HEK293 (cell line): ENCODE measurements around the gene MLLT10.

Source experiments
- CTCF ChIA-PET: fragments of 350-600 bp; formaldehyde crosslinking; extraction: SDS; loops from one replicate; lab custom pipeline; 2021; ENCODE audit warnings: antibody characterized with exemption; lab: Yijun Ruan, JAX
- POLR2A ChIA-PET: fragments of 300-600 bp; formaldehyde crosslinking; extraction: SDS; loops from one replicate; lab custom pipeline; 2020; ENCODE audit warnings: antibody characterized with exemption, inconsistent platforms; lab: Yijun Ruan, JAX
- H3K27ac ChIP-seq: fragments of 200-500 bp; sonication (Bioruptor generic); 2 replicates; pipeline ENCODE4 v1.5.1; 2014; ENCODE audit warnings: low read depth, low read length, control low read depth, inconsistent platforms; ENCODE audit errors: extremely low read depth
- H3K36me3 ChIP-seq, 2 experiments: fragments of 200-500 bp in 1 of 2; sonication (Bioruptor generic) in 1 of 2; 1 replicate in 1 of 2; 2 replicates in 1 of 2; pipeline ENCODE4 v1.5.1; 2014 to 2017; ENCODE audit warnings: inconsistent platforms in 2 of 2, low read length in 2 of 2; ENCODE audit not compliant: control insufficient read depth in 2 of 2, insufficient read depth in 1 of 2
- H3K4me1 ChIP-seq: fragments of 200-500 bp; sonication (Bioruptor generic); 2 replicates; pipeline ENCODE4 v1.5.1; 2014; ENCODE audit warnings: mild to moderate bottlenecking, low read length, inconsistent platforms; ENCODE audit not compliant: control insufficient read depth, insufficient read depth
- H3K4me3 ChIP-seq: 2 replicates; pipeline ENCODE4 v1.5.1; 2011; ENCODE audit warnings: low read depth, mild to moderate bottlenecking, control low read depth, low read length, moderate library complexity
- H3K9me3 ChIP-seq: fragments of 200-500 bp; sonication (Bioruptor generic); 2 replicates; pipeline ENCODE4 v1.5.1; 2014; ENCODE audit warnings: low read depth, low read length, inconsistent platforms; ENCODE audit not compliant: control insufficient read depth, insufficient read depth
- KLF1 ChIP-seq: fragments of 450-650 bp; formaldehyde crosslinking; IDR thresholded peaks from 2 replicates; pipeline ENCODE4 v1.5.1; 2016; ENCODE audit warnings: missing biosample characterization, missing genetic modification characterization
- SP7 ChIP-seq: fragments of 450-650 bp; formaldehyde crosslinking; IDR thresholded peaks from 2 replicates; pipeline ENCODE4 v1.5.1; 2016; ENCODE audit warnings: missing biosample characterization, missing genetic modification characterization
- ZEB2 ChIP-seq: fragments of 450-650 bp; formaldehyde crosslinking; IDR thresholded peaks from 2 replicates; pipeline ENCODE4 v1.5.1; 2016; ENCODE audit warnings: missing biosample characterization, missing genetic modification characterization
- ZNF121 ChIP-seq: fragments of 450-650 bp; formaldehyde crosslinking; IDR thresholded peaks from 2 replicates; pipeline ENCODE4 v1.5.1; 2016; ENCODE audit warnings: missing biosample characterization, missing genetic modification characterization
- ZNF132 ChIP-seq: fragments of 450-650 bp; formaldehyde crosslinking; IDR thresholded peaks from 2 replicates; pipeline ENCODE4 v1.5.1; 2017; ENCODE audit warnings: missing biosample characterization, missing genetic modification characterization, borderline replicate concordance
- ZNF138 ChIP-seq: fragments of 450-650 bp; formaldehyde crosslinking; IDR thresholded peaks from 2 replicates; pipeline ENCODE4 v1.5.1; 2016; ENCODE audit warnings: missing biosample characterization, missing genetic modification characterization, borderline replicate concordance
- ZNF169 ChIP-seq: fragments of 450-650 bp; formaldehyde crosslinking; IDR thresholded peaks from 2 replicates; pipeline ENCODE4 v1.5.1; 2016; ENCODE audit warnings: missing biosample characterization, missing genetic modification characterization
- ZNF223 ChIP-seq: fragments of 450-650 bp; formaldehyde crosslinking; IDR thresholded peaks from 2 replicates; pipeline ENCODE4 v1.5.1; 2016; ENCODE audit warnings: missing biosample characterization, missing genetic modification characterization
- ZNF37A ChIP-seq: fragments of 450-650 bp; IDR thresholded peaks from 2 replicates; pipeline ENCODE4 v1.5.1; 2018; ENCODE audit warnings: missing biosample characterization, missing genetic modification characterization
- ZNF391 ChIP-seq: fragments of 450-650 bp; formaldehyde crosslinking; IDR thresholded peaks from 2 replicates; pipeline ENCODE4 v1.5.1; 2016; ENCODE audit warnings: low read depth, missing biosample characterization, missing genetic modification characterization, borderline replicate concordance
- ZNF423 ChIP-seq: fragments of 450-650 bp; formaldehyde crosslinking; IDR thresholded peaks from 2 replicates; pipeline ENCODE4 v1.5.1; 2016; ENCODE audit warnings: missing biosample characterization, missing genetic modification characterization
- ZNF433 ChIP-seq: fragments of 450-650 bp; formaldehyde crosslinking; IDR thresholded peaks from 2 replicates; pipeline ENCODE4 v1.5.1; 2016; ENCODE audit warnings: missing biosample characterization, missing genetic modification characterization, low read depth
- ZNF501 ChIP-seq: fragments of 450-650 bp; formaldehyde crosslinking; IDR thresholded peaks from 2 replicates; pipeline ENCODE4 v1.5.1; 2016; ENCODE audit warnings: missing biosample characterization, missing genetic modification characterization
- ZNF658 ChIP-seq: fragments of 450-650 bp; formaldehyde crosslinking; IDR thresholded peaks from 2 replicates; pipeline ENCODE4; 2016; ENCODE audit warnings: missing biosample characterization, missing genetic modification characterization
- ZNF785 ChIP-seq: fragments of 450-650 bp; formaldehyde crosslinking; IDR thresholded peaks from 2 replicates; pipeline ENCODE4 v1.5.1; 2016; ENCODE audit warnings: missing biosample characterization, missing genetic modification characterization
- TF ChIP-seq, protein P1 (sequence below): fragments of 450-650 bp; IDR thresholded peaks from 2 replicates; pipeline ENCODE4 v1.5.1; 2018; ENCODE audit warnings: missing biosample characterization, missing genetic modification characterization
- TF ChIP-seq, protein P2 (sequence below): fragments of 450-650 bp; formaldehyde crosslinking; IDR thresholded peaks from 2 replicates; pipeline ENCODE4 v1.5.0; 2017; ENCODE audit warnings: missing biosample characterization, missing genetic modification characterization, borderline replicate concordance
- TF ChIP-seq, protein P3 (sequence below): fragments of 450-650 bp; formaldehyde crosslinking; IDR thresholded peaks from 2 replicates; pipeline ENCODE4 v1.5.1; 2016; ENCODE audit warnings: missing biosample characterization, missing genetic modification characterization
- TF ChIP-seq, protein P4 (sequence below): fragments of 450-650 bp; formaldehyde crosslinking; IDR thresholded peaks from 2 replicates; pipeline ENCODE4 v1.5.1; 2016; ENCODE audit warnings: missing biosample characterization, missing genetic modification characterization

MLLT10 gene

DNA sequence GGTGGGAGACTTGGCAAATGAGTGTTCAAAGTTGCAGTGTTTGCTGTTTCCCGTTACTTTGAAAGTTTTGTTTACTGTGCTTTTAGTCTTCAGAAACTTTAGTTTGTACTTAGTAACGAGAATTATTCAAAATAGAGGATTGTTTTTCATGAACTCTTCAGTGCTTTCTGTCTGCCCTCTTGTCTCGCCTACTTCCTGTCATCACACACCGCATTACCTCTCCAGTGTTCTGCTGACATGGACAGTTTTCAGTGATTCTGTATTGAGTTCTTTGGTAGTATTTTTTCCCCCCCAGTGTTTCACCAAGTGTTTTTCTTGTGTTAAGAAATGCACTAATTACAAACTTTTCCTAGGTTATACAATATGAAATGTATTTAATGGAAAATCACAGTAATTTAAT is 207.0 kb downstream of the MLLT10 start:
- no peaks in the 10 kb centered on the region for H3K9me3 ChIP-seq
- CTCF ChIA-PET: no interaction called here
- H3K36me3 ChIP-seq: peaks cover 12 to 68% of the 10 kb centered on the region in 2 experiments; a peak in 2 of 3 replicates
- H3K27ac ChIP-seq: no peak overlapping the region
- H3K4me3 ChIP-seq: no peak overlapping the region
- TF ChIP-seq KLF1 (no peak), ZEB2 (tag by site-specific recombination) (no peak), ZNF501 (no peak), ZNF391 (tag by site-specific recombination) (no peak), ZNF37A (tag by site-specific recombination) (no peak), ZNF138 (tag by site-specific recombination) (no peak), ZNF121 (tag by site-specific recombination) (no peak)
- TF ChIP-seq, protein P1, sequence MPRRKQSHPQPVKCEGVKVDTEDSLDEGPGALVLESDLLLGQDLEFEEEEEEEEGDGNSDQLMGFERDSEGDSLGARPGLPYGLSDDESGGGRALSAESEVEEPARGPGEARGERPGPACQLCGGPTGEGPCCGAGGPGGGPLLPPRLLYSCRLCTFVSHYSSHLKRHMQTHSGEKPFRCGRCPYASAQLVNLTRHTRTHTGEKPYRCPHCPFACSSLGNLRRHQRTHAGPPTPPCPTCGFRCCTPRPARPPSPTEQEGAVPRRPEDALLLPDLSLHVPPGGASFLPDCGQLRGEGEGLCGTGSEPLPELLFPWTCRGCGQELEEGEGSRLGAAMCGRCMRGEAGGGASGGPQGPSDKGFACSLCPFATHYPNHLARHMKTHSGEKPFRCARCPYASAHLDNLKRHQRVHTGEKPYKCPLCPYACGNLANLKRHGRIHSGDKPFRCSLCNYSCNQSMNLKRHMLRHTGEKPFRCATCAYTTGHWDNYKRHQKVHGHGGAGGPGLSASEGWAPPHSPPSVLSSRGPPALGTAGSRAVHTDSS (tag by site-specific recombination): no peak
- TF ChIP-seq, protein P2, sequence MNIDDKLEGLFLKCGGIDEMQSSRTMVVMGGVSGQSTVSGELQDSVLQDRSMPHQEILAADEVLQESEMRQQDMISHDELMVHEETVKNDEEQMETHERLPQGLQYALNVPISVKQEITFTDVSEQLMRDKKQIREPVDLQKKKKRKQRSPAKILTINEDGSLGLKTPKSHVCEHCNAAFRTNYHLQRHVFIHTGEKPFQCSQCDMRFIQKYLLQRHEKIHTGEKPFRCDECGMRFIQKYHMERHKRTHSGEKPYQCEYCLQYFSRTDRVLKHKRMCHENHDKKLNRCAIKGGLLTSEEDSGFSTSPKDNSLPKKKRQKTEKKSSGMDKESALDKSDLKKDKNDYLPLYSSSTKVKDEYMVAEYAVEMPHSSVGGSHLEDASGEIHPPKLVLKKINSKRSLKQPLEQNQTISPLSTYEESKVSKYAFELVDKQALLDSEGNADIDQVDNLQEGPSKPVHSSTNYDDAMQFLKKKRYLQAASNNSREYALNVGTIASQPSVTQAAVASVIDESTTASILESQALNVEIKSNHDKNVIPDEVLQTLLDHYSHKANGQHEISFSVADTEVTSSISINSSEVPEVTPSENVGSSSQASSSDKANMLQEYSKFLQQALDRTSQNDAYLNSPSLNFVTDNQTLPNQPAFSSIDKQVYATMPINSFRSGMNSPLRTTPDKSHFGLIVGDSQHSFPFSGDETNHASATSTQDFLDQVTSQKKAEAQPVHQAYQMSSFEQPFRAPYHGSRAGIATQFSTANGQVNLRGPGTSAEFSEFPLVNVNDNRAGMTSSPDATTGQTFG: no peak
- TF ChIP-seq, protein P3, sequence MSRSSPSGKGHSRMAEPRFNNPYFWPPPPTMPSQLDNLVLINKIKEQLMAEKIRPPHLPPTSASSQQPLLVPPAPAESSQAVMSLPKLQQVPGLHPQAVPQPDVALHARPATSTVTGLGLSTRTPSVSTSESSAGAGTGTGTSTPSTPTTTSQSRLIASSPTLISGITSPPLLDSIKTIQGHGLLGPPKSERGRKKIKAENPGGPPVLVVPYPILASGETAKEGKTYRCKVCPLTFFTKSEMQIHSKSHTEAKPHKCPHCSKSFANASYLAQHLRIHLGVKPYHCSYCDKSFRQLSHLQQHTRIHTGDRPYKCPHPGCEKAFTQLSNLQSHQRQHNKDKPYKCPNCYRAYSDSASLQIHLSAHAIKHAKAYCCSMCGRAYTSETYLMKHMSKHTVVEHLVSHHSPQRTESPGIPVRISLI (tag by site-specific recombination): no peak
- POLR2A ChIA-PET: no interaction called here
- H3K4me1 ChIP-seq: no peaks in the 10 kb centered on the region

DNA sequence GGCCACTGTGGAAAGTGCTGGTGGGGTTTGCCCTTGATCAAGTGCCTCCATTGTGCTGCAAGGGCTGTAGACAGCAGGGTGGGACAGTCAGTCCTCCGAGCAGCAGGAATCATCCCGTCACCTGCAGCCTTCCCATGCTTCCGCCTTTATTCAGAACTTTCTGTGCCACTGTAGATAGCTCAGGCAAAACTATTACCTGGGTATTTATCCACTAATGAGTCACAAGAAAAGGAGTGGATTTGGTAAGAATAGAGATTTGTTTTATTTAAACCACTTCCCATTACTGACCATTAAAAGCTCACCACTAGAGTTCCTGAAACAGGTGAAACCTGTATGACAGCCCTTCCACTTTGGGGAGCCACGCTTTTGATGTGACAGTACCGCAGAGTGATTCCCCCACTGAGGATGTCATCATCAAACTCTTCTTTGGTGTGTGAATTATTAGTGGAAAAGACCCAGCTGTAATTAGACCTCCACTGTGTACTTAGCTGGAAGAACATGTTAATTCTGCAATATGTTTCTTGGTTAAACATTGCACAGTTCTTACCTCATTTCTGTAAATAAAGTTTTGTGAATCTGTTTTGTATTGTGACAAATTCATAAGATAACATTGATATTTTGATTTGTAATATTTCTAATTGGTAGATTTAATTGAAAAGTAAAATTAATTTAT is 208.8 kb downstream of the MLLT10 start:
- no peak overlapping the region for H3K4me3 ChIP-seq
- H3K27ac ChIP-seq: no peak overlapping the region
- H3K9me3 ChIP-seq: no peaks in the 10 kb centered on the region
- CTCF ChIA-PET: interaction anchor here (0.5 to 2.1 kb wide), 2 partner anchors 11 to 440 kb away, joined by 3 to 7 read pairs; no protein-coding TSS in a partner anchor
- H3K36me3 ChIP-seq: peaks cover 12 to 62% of the 10 kb centered on the region in 2 experiments; a peak in 2 of 3 replicates
- no peak for TF ChIP-seq ZNF132 (tag by site-specific recombination)
- no peak for TF ChIP-seq ZNF223
- no peak for TF ChIP-seq SP7 (tag by site-specific recombination)
- TF ChIP-seq ZNF169: no peak
- TF ChIP-seq, protein P4, sequence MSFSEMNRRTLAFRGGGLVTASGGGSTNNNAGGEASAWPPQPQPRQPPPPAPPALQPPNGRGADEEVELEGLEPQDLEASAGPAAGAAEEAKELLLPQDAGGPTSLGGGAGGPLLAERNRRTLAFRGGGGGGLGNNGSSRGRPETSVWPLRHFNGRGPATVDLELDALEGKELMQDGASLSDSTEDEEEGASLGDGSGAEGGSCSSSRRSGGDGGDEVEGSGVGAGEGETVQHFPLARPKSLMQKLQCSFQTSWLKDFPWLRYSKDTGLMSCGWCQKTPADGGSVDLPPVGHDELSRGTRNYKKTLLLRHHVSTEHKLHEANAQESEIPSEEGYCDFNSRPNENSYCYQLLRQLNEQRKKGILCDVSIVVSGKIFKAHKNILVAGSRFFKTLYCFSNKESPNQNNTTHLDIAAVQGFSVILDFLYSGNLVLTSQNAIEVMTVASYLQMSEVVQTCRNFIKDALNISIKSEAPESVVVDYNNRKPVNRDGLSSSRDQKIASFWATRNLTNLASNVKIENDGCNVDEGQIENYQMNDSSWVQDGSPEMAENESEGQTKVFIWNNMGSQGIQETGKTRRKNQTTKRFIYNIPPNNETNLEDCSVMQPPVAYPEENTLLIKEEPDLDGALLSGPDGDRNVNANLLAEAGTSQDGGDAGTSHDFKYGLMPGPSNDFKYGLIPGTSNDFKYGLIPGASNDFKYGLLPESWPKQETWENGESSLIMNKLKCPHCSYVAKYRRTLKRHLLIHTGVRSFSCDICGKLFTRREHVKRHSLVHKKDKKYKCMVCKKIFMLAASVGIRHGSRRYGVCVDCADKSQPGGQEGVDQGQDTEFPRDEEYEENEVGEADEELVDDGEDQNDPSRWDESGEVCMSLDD: no peak
- TF ChIP-seq ZNF433 (tag by site-specific recombination): no peak
- no peak for TF ChIP-seq ZNF658
- no peak for TF ChIP-seq ZNF785 (tag by site-specific recombination)
- no peak for TF ChIP-seq ZNF423 (tag by site-specific recombination)
- TF ChIP-seq, all 188 proteins: peak for 0
- no peaks in the 10 kb centered on the region for H3K4me1 ChIP-seq
- POLR2A ChIA-PET: no interaction called here
